GM12875 (cell line): ENCODE results near the gene LATS1.

Experiments
- H3K4me3 ChIP-seq: one replicate; pipeline ENCODE4 v1.5.1; 2011; ENCODE audit warnings: low read depth, low read length, control low read depth
- CTCF ChIP-seq: IDR thresholded peaks from 2 replicates; pipeline ENCODE4 v1.5.1; 2011; ENCODE audit warnings: low read depth, mild to moderate bottlenecking, control low read depth, inconsistent platforms, low read length, moderate library complexity, borderline replicate concordance; ENCODE audit not compliant: insufficient read depth

The LATS1 gene

GRCh38 chr6:149651056-149651455, 66.8 kb downstream of the LATS1 start:
- TF ChIP-seq CTCF = no peak
- no peak overlapping the region for H3K4me3 ChIP-seq

GRCh38 chr6:149648148-149649145, 69.5 kb downstream of the LATS1 start, which contains the start of gene KATNA1:
Gene KATNA1, minus strand, starts transcription at chr6:149648714. Its CDS starts 10,167 bp downstream, at chr6:149638547.
- TF ChIP-seq CTCF = no peak
- H3K4me3 ChIP-seq = peak within 1 kb of the TSS; percentile 56

GRCh38 chr6:149646599-149646998, 71.3 kb downstream of the LATS1 start:
- H3K4me3 ChIP-seq = no peak overlapping the region
- TF ChIP-seq CTCF = no peak

DNA sequence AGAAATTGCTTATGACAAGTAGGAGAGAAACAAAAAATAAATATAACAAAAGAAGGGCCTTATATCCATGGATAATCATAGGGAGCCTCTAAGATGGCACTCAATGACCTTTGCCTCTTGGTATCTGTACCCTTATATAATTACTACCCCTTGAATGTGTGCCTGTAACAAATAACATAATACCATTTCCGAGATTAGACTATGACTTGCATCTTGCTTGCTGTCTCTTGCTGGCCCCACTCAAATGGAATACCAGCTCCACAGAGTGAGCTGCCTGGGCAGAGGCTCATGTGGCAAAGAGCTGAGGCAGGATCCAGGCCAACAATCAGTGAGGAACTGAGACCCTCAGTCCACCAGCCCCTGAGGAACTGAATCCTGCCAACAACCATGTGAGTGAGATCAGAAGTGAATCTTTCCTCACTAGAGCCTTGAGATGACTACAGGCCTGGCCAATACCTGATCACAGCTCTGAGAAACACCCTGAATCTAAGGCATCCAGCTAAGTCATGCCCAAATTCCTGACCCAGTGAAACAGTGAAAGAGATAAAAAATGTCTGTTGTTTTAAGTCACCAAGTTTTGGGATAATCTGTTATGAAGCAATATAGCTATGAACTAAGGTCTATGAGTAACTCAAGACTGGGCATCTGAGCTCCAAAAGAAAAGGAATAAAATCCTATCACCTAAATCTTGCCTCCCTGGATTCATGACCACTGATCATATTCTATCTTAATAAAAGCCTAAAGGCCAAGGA, 74.9 kb downstream of the LATS1 start:
- no peak for TF ChIP-seq CTCF
- H3K4me3 ChIP-seq = no peak overlapping the region

GRCh38 chr6:149636124-149636523, 81.8 kb downstream of the LATS1 start:
- no peak for TF ChIP-seq CTCF
- no peak overlapping the region for H3K4me3 ChIP-seq

DNA sequence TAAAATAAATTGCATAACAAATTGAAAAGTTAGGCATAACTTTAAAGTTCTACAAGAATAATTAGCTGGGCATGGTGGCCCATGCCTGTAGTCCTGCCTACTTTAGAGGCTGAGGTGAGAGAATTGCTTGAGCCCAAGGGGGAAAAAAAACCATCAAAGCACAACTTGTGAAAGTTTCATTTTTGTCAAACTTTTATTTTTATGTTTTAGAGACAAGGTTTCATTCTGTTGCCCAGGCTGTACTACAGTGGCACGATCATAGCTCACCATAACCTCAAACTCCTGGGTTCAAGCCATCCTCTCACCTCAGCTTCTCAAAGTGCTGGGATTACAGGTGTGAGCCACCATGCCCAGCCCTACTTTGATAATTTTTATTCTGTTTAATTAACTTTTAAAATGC, 83.6 kb downstream of the LATS1 start:
- no peak overlapping the region for H3K4me3 ChIP-seq
- no peak for TF ChIP-seq CTCF
